Panc1 (cell line): ENCODE data around the gene HSPBAP1. TPM values are rescaled to one million over a fixed set of nuclear protein-coding genes. Genes with fewer than 3 reads are reported as not detected.

Experiments
- ATAC-seq: fragments of 200-7000 bp; cut with Tn5 transposase; 2 replicates; pipeline ENCODE4 v1.9.1; 2020; ENCODE audit warnings: mild to moderate bottlenecking, moderate library complexity
- BruUV-seq: library from RNA; stranded (reverse); fragments of 400-500 nt; replicated peaks from 2 replicates; lab custom pipeline; 2021; lab: Mats Ljungman, UMichigan
- CTCF ChIA-PET: fragments of 300-600 bp; sonication (Branson Sonifier 250); formaldehyde crosslinking; loops from one replicate; lab custom pipeline; 2022; ENCODE audit warnings: antibody characterized with exemption; lab: Charles Lee
- POLR2A ChIA-PET: fragments of 300-600 bp; sonication (Branson Sonifier 250); formaldehyde crosslinking; loops from one replicate; lab custom pipeline; 2022; ENCODE audit warnings: antibody characterized with exemption; lab: Charles Lee
- DNase-seq: peaks from one replicate; pipeline ENCODE4 v3.0.0-alpha.2; 2010; ENCODE audit warnings: low read depth, low spot score
- H3K27ac ChIP-seq: 2 replicates; pipeline ENCODE4 v1.5.1; 2011; ENCODE audit warnings: mild to moderate bottlenecking, low read length, inconsistent platforms
- H3K27me3 ChIP-seq: fragments of 200-500 bp; sonication (Bioruptor generic); 2 replicates; pipeline ENCODE4 v1.6.0; 2014; ENCODE audit warnings: low read length, inconsistent platforms; ENCODE audit not compliant: control insufficient read depth, insufficient read depth
- H3K36me3 ChIP-seq: fragments of 200-500 bp; sonication (Bioruptor generic); 2 replicates; pipeline ENCODE4 v1.5.1; 2014; ENCODE audit warnings: inconsistent platforms, mild to moderate bottlenecking, low read length, moderate library complexity; ENCODE audit not compliant: control insufficient read depth, insufficient read depth
- H3K4me1 ChIP-seq: 2 replicates; pipeline ENCODE4 v1.5.1; 2011; ENCODE audit warnings: inconsistent platforms, mild to moderate bottlenecking, low read length, moderate library complexity; ENCODE audit not compliant: control insufficient read depth, insufficient read depth
- H3K4me3 ChIP-seq, 2 experiments: 2 replicates each; pipeline ENCODE4 v1.5.1; 2011 to 2012; ENCODE audit warnings: low read depth in 2 of 2, low read length in 2 of 2, mild to moderate bottlenecking in 2 of 2, inconsistent platforms in 1 of 2, moderate library complexity in 1 of 2
- H3K9me3 ChIP-seq: fragments of 200-500 bp; sonication (Bioruptor generic); 2 replicates; pipeline ENCODE4 v1.5.1; 2014; ENCODE audit warnings: low read depth, mild to moderate bottlenecking, inconsistent platforms, low read length, moderate library complexity; ENCODE audit not compliant: control insufficient read depth, insufficient read depth
- POLR2AphosphoS5 ChIP-seq: IDR thresholded peaks from 2 replicates; pipeline ENCODE4 v1.6.1; 2012; ENCODE audit warnings: mild to moderate bottlenecking, low read depth, low read length, moderate library complexity
- SIN3A ChIP-seq: IDR thresholded peaks from 2 replicates; pipeline ENCODE4 v1.6.1; 2012; ENCODE audit warnings: low read depth, mild to moderate bottlenecking, low read length, moderate library complexity, borderline replicate concordance; ENCODE audit not compliant: insufficient read depth
- TCF7L2 ChIP-seq: IDR thresholded peaks from 2 replicates; pipeline ENCODE4 v1.6.1; 2011; ENCODE audit warnings: mild to moderate bottlenecking, low read depth, low read length, inconsistent platforms
- in situ Hi-C: cut with HindIII; loops from 2 replicates; pipeline ENCODE4 v1.10.0; 2016; ENCODE audit warnings: low sequenced_read_pairs, low pct_unique_long_range_greater_than_20kb
- intact Hi-C: fragments of 100-400 bp; cut with micrococcal nuclease; formaldehyde crosslinking; loops from one replicate; pipeline ENCODE4 v1.10.0; 2022; ENCODE audit not compliant: unreplicated experiment
- total RNA-seq: library from RNA; stranded (reverse); gene quantifications from one replicate; pipeline ENCODE4 v1.2.1, GENCODE V29; 2021; ENCODE audit not compliant: unreplicated experiment
- TF ChIP-seq, protein P1 (sequence below): fragments of 450-650 bp; IDR thresholded peaks from 2 replicates; pipeline ENCODE4 v1.5.1; 2017; ENCODE audit warnings: mild to moderate bottlenecking
- TF ChIP-seq, protein P2 (sequence below), 2 experiments: IDR thresholded peaks; 2 replicates each; pipeline ENCODE4 v1.6.1; 2011 to 2012; ENCODE audit warnings: low read depth in 2 of 2, control low read depth in 1 of 2, low read length in 1 of 2, mild to moderate bottlenecking in 1 of 2, moderate library complexity in 1 of 2; ENCODE audit not compliant: insufficient read depth in 1 of 2

The HSPBAP1 gene
- total RNA-seq, 1 experiment from 2014 or later, result 10.8 TPM

DNA sequence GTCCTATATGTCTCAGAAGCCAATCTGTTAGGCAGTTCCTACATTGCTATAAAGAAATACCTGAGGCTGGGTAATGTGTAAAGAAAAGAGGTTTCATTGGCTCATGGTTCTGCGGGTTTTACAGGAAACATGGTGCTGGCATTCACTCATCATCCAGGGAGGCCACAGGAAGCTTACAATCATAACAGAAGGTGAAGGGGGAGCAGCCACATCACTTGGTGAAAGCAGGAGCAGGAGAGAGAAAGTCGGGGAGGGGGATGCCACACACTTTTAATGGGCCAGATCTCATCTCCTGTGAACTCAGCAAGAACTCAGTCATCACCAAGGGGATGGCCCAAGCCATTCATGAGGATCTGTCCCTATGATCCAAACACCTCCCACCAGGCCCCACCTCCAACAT is 10.3 kb upstream of the HSPBAP1 start:
- BruUV-seq, result no TSS peak
- intact Hi-C loops (no loop called here), in situ Hi-C loops (no loop called here)
- DNase-seq, result no peak
- TF ChIP-seq SIN3A, result no peak
- no peak for TF ChIP-seq POLR2AphosphoS5
- no peak for TF ChIP-seq TCF7L2
- TF ChIP-seq, protein P1, sequence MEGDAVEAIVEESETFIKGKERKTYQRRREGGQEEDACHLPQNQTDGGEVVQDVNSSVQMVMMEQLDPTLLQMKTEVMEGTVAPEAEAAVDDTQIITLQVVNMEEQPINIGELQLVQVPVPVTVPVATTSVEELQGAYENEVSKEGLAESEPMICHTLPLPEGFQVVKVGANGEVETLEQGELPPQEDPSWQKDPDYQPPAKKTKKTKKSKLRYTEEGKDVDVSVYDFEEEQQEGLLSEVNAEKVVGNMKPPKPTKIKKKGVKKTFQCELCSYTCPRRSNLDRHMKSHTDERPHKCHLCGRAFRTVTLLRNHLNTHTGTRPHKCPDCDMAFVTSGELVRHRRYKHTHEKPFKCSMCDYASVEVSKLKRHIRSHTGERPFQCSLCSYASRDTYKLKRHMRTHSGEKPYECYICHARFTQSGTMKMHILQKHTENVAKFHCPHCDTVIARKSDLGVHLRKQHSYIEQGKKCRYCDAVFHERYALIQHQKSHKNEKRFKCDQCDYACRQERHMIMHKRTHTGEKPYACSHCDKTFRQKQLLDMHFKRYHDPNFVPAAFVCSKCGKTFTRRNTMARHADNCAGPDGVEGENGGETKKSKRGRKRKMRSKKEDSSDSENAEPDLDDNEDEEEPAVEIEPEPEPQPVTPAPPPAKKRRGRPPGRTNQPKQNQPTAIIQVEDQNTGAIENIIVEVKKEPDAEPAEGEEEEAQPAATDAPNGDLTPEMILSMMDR, result no peak
- TF ChIP-seq, protein P2, sequence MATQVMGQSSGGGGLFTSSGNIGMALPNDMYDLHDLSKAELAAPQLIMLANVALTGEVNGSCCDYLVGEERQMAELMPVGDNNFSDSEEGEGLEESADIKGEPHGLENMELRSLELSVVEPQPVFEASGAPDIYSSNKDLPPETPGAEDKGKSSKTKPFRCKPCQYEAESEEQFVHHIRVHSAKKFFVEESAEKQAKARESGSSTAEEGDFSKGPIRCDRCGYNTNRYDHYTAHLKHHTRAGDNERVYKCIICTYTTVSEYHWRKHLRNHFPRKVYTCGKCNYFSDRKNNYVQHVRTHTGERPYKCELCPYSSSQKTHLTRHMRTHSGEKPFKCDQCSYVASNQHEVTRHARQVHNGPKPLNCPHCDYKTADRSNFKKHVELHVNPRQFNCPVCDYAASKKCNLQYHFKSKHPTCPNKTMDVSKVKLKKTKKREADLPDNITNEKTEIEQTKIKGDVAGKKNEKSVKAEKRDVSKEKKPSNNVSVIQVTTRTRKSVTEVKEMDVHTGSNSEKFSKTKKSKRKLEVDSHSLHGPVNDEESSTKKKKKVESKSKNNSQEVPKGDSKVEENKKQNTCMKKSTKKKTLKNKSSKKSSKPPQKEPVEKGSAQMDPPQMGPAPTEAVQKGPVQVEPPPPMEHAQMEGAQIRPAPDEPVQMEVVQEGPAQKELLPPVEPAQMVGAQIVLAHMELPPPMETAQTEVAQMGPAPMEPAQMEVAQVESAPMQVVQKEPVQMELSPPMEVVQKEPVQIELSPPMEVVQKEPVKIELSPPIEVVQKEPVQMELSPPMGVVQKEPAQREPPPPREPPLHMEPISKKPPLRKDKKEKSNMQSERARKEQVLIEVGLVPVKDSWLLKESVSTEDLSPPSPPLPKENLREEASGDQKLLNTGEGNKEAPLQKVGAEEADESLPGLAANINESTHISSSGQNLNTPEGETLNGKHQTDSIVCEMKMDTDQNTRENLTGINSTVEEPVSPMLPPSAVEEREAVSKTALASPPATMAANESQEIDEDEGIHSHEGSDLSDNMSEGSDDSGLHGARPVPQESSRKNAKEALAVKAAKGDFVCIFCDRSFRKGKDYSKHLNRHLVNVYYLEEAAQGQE (IDR thresholded peaks at IDR 0.05; ENCODE audit: insufficient read depth in 1 of 2, low read depth in 2 of 2, low read length in 1 of 2), result no peak
- Histone ChIP-seq H3K27me3 (no peaks in the 10 kb centered on the region), H3K27ac (no peak overlapping the region), H3K4me3 (no peak overlapping the region), H3K9me3 (no peaks in the 10 kb centered on the region), H3K36me3 (no peaks in the 10 kb centered on the region), H3K4me1 (no peaks in the 10 kb centered on the region)
- no peak for ATAC-seq
- POLR2A ChIA-PET, result no interaction called here
- CTCF ChIA-PET, result no interaction called here

DNA sequence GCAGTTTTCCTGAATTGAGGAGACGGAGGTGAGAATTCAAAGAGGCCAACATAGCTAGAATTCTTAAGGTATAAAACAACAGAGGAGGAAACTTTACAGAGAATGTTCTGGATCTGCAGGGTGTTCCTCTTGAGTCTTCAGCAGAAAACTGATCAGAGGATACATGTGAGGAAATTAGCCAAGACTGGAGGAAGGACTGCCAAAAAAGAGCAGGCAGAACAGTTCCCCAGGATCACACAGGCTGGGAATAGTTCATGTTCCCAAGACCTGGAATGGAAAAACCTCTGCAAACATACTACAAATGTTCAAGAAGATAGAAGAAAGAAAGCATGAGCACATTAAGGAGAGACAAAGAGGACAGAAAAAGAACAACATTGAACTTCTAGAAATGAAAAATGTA is 8.7 kb upstream of the HSPBAP1 start:
- no peak for ATAC-seq
- intact Hi-C loops, result no loop called here
- in situ Hi-C loops, result no loop called here
- Histone ChIP-seq H3K36me3 (no peaks in the 10 kb centered on the region), H3K27me3 (no peaks in the 10 kb centered on the region), H3K4me3 (no peak overlapping the region), H3K9me3 (no peaks in the 10 kb centered on the region), H3K4me1 (no peaks in the 10 kb centered on the region), H3K27ac (no peak overlapping the region)
- no peak for DNase-seq
- CTCF ChIA-PET, result no interaction called here
- POLR2A ChIA-PET, result no interaction called here
- BruUV-seq, result no TSS peak
- TF ChIP-seq, protein P2 (IDR thresholded peaks at IDR 0.05; ENCODE audit: insufficient read depth in 1 of 2, low read depth in 2 of 2, low read length in 1 of 2), result no peak
- TF ChIP-seq, protein P1, result no peak
